NT2/D1 (cell line): ENCODE data around the gene PRMT7.

Experiments
- SUZ12 ChIP-seq: IDR thresholded peaks from 2 replicates; pipeline ENCODE4 v1.6.1; 2011; ENCODE audit not compliant: insufficient read length, insufficient read depth; ENCODE audit errors: extremely low read depth
- YY1 ChIP-seq: IDR thresholded peaks from 2 replicates; pipeline ENCODE4 v1.6.1; 2011; ENCODE audit not compliant: insufficient read length, insufficient read depth
- ZNF274 ChIP-seq: IDR thresholded peaks from 2 replicates; pipeline ENCODE4 v1.6.1; 2011; ENCODE audit warnings: mild to moderate bottlenecking, low read depth, low read length

- TF ChIP-seq YY1 (no peak), ZNF274 (no peak), SUZ12 (no peak)
These were observed 94.0 kb downstream of the PRMT7 start for GRCh38 chr16:68404736-68405345.
